Kidney (tissue), 14 donors: ENCODE data around the gene SRBD1. TPM values are rescaled to one million over a fixed set of nuclear protein-coding genes. Genes with fewer than 3 reads are reported as not detected.

Source experiments
- DNase-seq, 5 donors: peaks; one replicate each; pipeline ENCODE4 v3.0.0-alpha.2; 2013 to 2020
- FAIRE-seq: peaks from 2 replicates; lab custom pipeline; 2012; peaks lifted over from hg19 to GRCh38; lab: Jason Lieb, UNC
- H3K27ac ChIP-seq, 2 donors: one replicate each; pipeline ENCODE4 v1.7.0; 2013; ENCODE audit warnings: low read depth in 2 of 2, low read length in 2 of 2, inconsistent platforms in 1 of 2
- H3K27me3 ChIP-seq: one replicate; pipeline ENCODE4 v1.7.1; 2013; ENCODE audit warnings: low read length, inconsistent platforms; ENCODE audit not compliant: control insufficient read depth, insufficient read depth
- H3K36me3 ChIP-seq, 3 donors: one replicate each; pipeline versions ENCODE4 v1.7.0 to v1.7.1; 2013; ENCODE audit warnings: low read length in 3 of 3, control low read depth in 1 of 3, inconsistent platforms in 1 of 3; ENCODE audit not compliant: insufficient read depth in 3 of 3, control insufficient read depth in 2 of 3
- H3K4me1 ChIP-seq, 3 donors: one replicate each; pipeline versions ENCODE4 v1.7.0 to v1.7.1; 2013; ENCODE audit warnings: low read length in 3 of 3, inconsistent platforms in 1 of 3, low read depth in 1 of 3; ENCODE audit not compliant: control insufficient read depth in 2 of 3, insufficient read depth in 2 of 3
- H3K4me3 ChIP-seq, 3 donors: one replicate each; pipeline versions ENCODE4 v1.7.0 to v1.8.1; 2013; ENCODE audit warnings: low read length in 3 of 3, control low read depth in 1 of 3, inconsistent platforms in 1 of 3
- H3K9ac ChIP-seq, 3 donors: one replicate each; pipeline versions ENCODE4 v1.7.0 to v1.7.1; 2013; ENCODE audit warnings: low read length in 3 of 3, control low read depth in 1 of 3, inconsistent platforms in 1 of 3
- H3K9me3 ChIP-seq, 3 donors: one replicate each; pipeline versions ENCODE4 v1.7.0 to v1.7.1; 2013; ENCODE audit warnings: low read length in 3 of 3, control low read depth in 1 of 3, inconsistent platforms in 1 of 3; ENCODE audit not compliant: control insufficient read depth in 2 of 3, insufficient read depth in 1 of 3
- intact Hi-C: fragments of 100-400 bp; cut with DNase I; formaldehyde crosslinking; loops from one replicate; pipeline ENCODE4 v1.11.1; 2022
- polyA plus RNA-seq: library from polyadenylated mRNA; stranded (reverse); fragments of 350-450 nt; fragmentation: Illumina TruSeq; extraction: RNeasy Lipid Tissue Mini Kit (QIAGEN cat#74804); gene quantifications from one replicate; pipeline ENCODE4 v1.2.3, GENCODE V29; 2014; ENCODE audit warnings: low read depth, low replicate concordance; ENCODE audit not compliant: insufficient read depth
- total RNA-seq: library from RNA; stranded (reverse); fragmentation: NEBNext Ultra II Directional; extraction: Animal tissue kit (Norgen Biotek cat#: 25700); gene quantifications from one replicate; pipeline ENCODE4 v1.2.1, GENCODE V29; 2021
- TF ChIP-seq, protein P1 (sequence below): IDR thresholded peaks from 3 replicates; pipeline ENCODE4 v1.5.1; 2012; ENCODE audit warnings: mild to moderate bottlenecking, moderate library complexity, borderline replicate concordance; ENCODE audit not compliant: insufficient read depth; ENCODE audit errors: extremely low read depth
- donor health status: control.
- donor health status: control.
- donor health status: control.
- donor health status: control.
- donor health status: control.
- donor health status: DM: yes; HTN: yes; CAD: no.
- donor health status: Normal renal cell carcinoma (clear cell type).

Gene SRBD1
- total and polyA plus RNA-seq, 2 donors from 2014 or later: 5.4 to 19.5 TPM

GRCh38 chr2:45353879-45354278, 257.2 kb downstream of the SRBD1 start:
- H3K27me3 ChIP-seq: no peaks in the 10 kb centered on the region
- TF ChIP-seq, protein P1, sequence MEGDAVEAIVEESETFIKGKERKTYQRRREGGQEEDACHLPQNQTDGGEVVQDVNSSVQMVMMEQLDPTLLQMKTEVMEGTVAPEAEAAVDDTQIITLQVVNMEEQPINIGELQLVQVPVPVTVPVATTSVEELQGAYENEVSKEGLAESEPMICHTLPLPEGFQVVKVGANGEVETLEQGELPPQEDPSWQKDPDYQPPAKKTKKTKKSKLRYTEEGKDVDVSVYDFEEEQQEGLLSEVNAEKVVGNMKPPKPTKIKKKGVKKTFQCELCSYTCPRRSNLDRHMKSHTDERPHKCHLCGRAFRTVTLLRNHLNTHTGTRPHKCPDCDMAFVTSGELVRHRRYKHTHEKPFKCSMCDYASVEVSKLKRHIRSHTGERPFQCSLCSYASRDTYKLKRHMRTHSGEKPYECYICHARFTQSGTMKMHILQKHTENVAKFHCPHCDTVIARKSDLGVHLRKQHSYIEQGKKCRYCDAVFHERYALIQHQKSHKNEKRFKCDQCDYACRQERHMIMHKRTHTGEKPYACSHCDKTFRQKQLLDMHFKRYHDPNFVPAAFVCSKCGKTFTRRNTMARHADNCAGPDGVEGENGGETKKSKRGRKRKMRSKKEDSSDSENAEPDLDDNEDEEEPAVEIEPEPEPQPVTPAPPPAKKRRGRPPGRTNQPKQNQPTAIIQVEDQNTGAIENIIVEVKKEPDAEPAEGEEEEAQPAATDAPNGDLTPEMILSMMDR: no peak
- intact Hi-C loops: no loop called here
- H3K27ac ChIP-seq: no peak overlapping the region
- no peaks in the 10 kb centered on the region for H3K9me3 ChIP-seq
- no peak overlapping the region for H3K4me3 ChIP-seq
- H3K36me3 ChIP-seq: no peaks in the 10 kb centered on the region
- H3K4me1 ChIP-seq: no peaks in the 10 kb centered on the region
- DNase-seq (no peak), FAIRE-seq (no peak)
- no peak overlapping the region for H3K9ac ChIP-seq

GRCh38 chr2:45352506-45352905, 258.6 kb downstream of the SRBD1 start:
- TF ChIP-seq, protein P1: no peak
- Histone ChIP-seq H3K4me1 (no peaks in the 10 kb centered on the region), H3K27ac (no peak overlapping the region), H3K9ac (no peak overlapping the region), H3K36me3 (no peaks in the 10 kb centered on the region), H3K9me3 (no peaks in the 10 kb centered on the region), H3K4me3 (no peak overlapping the region), H3K27me3 (no peaks in the 10 kb centered on the region)
- DNase-seq (no peak), FAIRE-seq (no peak)
- intact Hi-C loops: no loop called here

GRCh38 chr2:45345331-45346234, 265.5 kb downstream of the SRBD1 start:
- peak in 2 of 5 donors; percentile 34 to 45 for DNase-seq
- no peak for FAIRE-seq
- Histone ChIP-seq H3K27ac (no peak overlapping the region), H3K27me3 (no peaks in the 10 kb centered on the region), H3K4me1 (no peaks in the 10 kb centered on the region), H3K36me3 (no peaks in the 10 kb centered on the region), H3K9ac (no peak overlapping the region), H3K9me3 (no peaks in the 10 kb centered on the region), H3K4me3 (no peak overlapping the region)
- intact Hi-C loops: no loop called here
- TF ChIP-seq, protein P1: no peak
